Adipocyte (in vitro differentiated cells): ENCODE data around the gene CLP1.

Source experiments
- DNase-seq: peaks from one replicate; pipeline ENCODE4 v3.0.0-alpha.2; 2015; ENCODE audit warnings: low read depth
- H3K27me3 ChIP-seq: replicated peaks from 2 replicates; pipeline ENCODE4 v1.7.0; 2013; ENCODE audit warnings: mild to moderate bottlenecking, low read length, moderate library complexity; ENCODE audit not compliant: control insufficient read depth, insufficient read depth
- H3K36me3 ChIP-seq: 2 replicates; pipeline ENCODE4 v1.7.0; 2013; ENCODE audit warnings: low read length, mild to moderate bottlenecking, moderate library complexity; ENCODE audit not compliant: control insufficient read depth, insufficient read depth, severe bottlenecking
- H3K4me1 ChIP-seq: 2 replicates; pipeline ENCODE4 v1.7.0; 2013; ENCODE audit warnings: mild to moderate bottlenecking, low read length, moderate library complexity; ENCODE audit not compliant: control insufficient read depth, insufficient read depth
- H3K4me3 ChIP-seq: 2 replicates; pipeline ENCODE4 v1.7.0; 2013; ENCODE audit warnings: mild to moderate bottlenecking, low read length, moderate library complexity
- H3K9ac ChIP-seq: 2 replicates; pipeline ENCODE4 v1.7.0; 2013; ENCODE audit warnings: mild to moderate bottlenecking, low read length, moderate library complexity
- H3K9me3 ChIP-seq: 2 replicates; pipeline ENCODE4 v1.7.0; 2013; ENCODE audit warnings: mild to moderate bottlenecking, low read length, moderate library complexity; ENCODE audit not compliant: control insufficient read depth

Gene CLP1

DNA sequence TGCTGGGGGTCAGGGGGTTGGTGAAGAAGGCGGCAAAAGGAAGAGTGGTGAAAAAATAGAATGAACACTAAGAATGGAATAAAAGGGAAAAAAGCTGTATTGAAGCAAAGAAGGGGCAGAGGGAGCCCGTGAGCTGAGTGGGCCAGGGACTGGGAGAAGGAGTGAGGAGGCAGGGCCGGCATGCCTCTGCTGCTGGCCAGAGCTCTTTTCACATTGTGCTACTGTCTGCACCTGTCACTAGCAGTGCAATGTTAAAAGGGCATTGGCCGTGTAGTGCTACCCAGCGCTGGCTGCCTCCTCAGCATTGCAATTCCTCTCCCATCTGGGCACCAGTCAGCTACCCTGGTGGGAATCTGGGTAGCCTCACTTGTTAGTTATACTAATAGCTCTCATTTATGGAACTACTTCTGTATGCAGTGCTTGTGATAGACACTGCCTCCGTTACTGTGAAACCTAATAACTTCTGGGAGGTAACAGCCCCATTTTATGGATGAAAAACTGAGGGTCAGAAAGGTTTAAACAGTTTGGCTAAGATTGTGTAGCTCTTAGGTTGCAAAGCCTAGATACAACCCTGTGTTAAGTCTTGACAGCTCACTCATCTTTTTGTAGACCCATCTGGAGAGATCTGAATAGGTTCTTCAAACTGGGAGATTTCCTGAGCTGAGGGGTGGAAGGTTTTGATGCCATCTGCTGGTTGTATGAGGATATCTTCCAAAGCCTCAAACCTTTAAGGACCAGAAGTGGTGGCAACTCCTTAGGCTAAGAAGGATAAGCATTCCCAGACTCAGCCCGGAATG is 16.4 kb upstream of the CLP1 start:
- Histone ChIP-seq H3K36me3 (no peaks in the 10 kb centered on the region), H3K27me3 (no peaks in the 10 kb centered on the region), H3K4me1 (peaks cover 54% of the 10 kb centered on the region), H3K9ac (peak overlapping the region; percentile 92), H3K4me3 (no peak overlapping the region), H3K9me3 (no peaks in the 10 kb centered on the region)
- DNase-seq, result peak; percentile 80

DNA sequence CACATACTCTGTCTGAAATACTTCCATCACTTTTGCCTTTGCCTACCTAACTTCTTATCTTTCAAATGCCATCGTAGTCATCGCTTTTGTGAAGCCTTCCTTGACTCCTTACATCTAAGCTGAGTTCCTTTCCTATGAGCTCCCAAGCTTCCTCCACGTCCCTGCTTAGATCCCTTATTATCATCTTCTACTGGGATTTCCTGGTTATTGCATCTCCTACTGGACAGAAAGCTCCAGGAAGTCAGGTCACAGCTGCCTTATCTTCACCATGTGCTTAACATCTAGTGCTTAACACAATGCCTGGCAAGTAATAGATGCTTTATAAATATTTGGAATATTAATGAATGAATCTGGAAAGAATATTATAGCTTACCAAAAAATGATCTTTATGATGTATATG is 13.8 kb upstream of the CLP1 start:
- no peak overlapping the region for H3K4me3 ChIP-seq
- H3K9ac ChIP-seq, result peak overlapping the region; percentile 5
- no peaks in the 10 kb centered on the region for H3K27me3 ChIP-seq
- H3K9me3 ChIP-seq, result no peaks in the 10 kb centered on the region
- H3K4me1 ChIP-seq, result peaks cover 69% of the 10 kb centered on the region
- no peak for DNase-seq
- H3K36me3 ChIP-seq, result no peaks in the 10 kb centered on the region

DNA sequence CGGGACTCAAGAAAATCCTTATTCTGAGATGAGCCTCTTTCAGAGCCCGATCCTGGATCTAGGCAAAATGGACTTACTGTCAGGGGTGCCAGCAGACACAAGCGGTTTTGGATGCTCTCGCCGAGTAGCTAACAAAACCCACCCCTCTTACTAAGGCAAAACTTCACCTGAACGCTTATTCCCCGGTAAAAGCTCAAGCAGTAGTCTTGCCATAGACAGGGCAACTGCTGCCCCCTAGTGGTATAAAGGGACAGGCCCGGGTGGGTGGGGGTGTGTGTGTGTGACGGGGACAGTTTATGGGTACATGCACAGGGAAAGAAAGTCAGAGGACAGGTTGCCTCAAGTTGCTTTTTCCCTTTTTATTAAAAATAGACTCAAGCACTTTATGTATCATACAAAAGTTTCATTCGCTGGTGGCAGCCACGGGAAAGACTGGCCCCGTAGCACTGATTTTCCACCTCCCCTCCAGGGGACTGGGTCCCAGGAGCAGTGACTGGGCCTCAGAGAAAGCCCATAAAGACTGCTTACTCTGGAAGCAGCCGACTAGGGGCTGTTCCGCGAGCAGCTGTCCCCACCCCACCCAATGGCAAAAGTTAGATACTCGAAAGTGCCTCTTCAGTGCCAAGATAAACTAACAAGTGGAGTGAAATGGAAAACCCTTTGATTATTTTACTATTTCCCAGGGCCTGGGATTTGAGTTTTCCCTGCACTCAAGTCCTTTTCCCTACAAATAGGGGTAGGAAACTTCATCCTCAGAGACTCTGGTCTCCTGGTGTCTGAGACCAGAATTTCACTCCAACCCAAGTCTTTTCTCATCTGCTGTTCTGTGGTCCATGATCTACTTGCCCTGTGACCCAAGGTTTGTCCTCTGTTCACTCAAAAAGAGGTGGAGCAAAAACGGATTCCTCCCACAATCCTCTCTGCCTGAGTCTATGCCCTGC is 12.5 kb upstream of the CLP1 start:
- Histone ChIP-seq H3K4me3 (no peak overlapping the region), H3K27me3 (no peaks in the 10 kb centered on the region), H3K36me3 (no peaks in the 10 kb centered on the region), H3K9ac (peak overlapping the region; percentile 45), H3K4me1 (peaks cover 66% of the 10 kb centered on the region), H3K9me3 (no peaks in the 10 kb centered on the region)
- peak; percentile 92 for DNase-seq

DNA sequence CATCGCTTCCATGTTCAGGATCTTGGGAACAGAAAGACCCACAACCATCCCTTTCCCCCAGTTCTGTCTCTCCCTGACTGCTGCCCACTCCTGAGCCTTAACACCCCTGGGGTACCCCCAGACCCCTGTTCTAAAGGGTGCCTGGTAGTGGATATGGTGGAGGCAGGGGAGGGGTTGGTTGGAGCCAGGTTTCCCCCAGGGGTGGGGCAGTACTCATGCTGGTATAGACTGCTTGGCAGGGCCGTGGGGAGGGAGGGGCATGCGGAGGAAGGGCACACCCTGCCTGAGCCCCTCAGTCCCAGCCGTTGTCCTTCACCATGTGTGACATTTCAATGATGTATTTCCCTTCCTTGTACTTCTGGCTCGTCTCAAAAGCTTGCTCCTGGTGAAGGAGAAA is 11.9 kb upstream of the CLP1 start:
- peaks cover 59% of the 10 kb centered on the region for H3K4me1 ChIP-seq
- no peak overlapping the region for H3K4me3 ChIP-seq
- H3K9me3 ChIP-seq, result no peaks in the 10 kb centered on the region
- H3K27me3 ChIP-seq, result no peaks in the 10 kb centered on the region
- H3K9ac ChIP-seq, result no peak overlapping the region
- DNase-seq, result no peak
- no peaks in the 10 kb centered on the region for H3K36me3 ChIP-seq

DNA sequence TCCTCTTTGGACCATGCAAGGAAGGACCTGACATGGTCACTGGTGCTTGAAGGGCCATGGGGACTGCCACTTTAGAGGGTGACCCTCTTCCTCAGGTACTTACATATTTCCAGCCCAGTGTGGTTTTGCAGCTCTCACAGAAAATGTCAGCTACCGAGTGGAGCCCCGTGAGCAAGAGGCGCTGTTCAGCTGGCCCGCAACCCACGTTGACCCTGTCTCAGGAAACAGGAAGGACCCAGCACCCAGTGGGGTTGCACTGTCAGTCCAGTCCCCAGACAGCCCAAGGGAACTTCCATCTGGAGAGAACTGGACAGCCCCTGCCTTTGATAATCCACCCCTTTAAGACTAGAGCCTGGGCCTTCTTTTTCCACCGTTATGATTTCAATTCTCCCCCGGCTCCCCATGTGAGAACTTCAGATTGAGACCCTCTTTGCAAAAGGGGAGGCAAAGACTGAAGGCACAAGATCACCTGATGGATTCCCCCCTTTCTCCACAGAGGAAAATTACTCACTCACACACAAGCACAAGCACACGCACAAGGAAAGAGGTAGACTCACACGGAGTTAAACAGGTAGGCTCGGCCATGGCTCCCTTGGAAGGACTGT is 11.3 kb upstream of the CLP1 start:
- Histone ChIP-seq H3K9ac (no peak overlapping the region), H3K27me3 (no peaks in the 10 kb centered on the region), H3K4me1 (peaks cover 53% of the 10 kb centered on the region), H3K36me3 (no peaks in the 10 kb centered on the region), H3K4me3 (no peak overlapping the region), H3K9me3 (no peaks in the 10 kb centered on the region)
- no peak for DNase-seq

DNA sequence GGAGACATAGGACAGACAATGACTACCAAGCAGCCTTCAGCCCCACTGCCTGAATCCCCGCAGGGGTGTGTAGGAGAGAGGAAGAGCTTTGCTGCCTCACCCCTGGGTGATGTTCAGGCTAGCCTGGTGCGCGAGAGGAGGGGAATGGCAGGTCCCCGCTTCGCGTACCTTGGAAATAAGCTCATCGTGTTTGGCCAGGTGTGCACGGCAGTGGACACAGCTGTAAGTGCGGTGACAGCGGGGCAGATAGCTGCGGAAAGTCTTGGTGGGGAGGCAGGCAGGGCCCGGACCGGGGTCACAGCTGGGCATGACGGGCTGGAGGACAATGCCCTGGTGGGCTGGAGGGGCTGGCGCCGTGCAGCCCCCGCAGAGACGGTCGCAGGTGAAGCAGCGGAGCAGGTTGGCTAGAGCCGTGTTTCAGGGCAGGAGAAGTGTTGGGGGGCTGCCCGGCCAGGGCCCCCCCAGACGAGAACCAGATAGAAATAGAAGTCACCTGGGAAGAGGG is 10.7 kb upstream of the CLP1 start:
- no peaks in the 10 kb centered on the region for H3K36me3 ChIP-seq
- no peak overlapping the region for H3K9ac ChIP-seq
- no peaks in the 10 kb centered on the region for H3K27me3 ChIP-seq
- no peak for DNase-seq
- peaks cover 50% of the 10 kb centered on the region for H3K4me1 ChIP-seq
- H3K9me3 ChIP-seq, result no peaks in the 10 kb centered on the region
- no peak overlapping the region for H3K4me3 ChIP-seq

DNA sequence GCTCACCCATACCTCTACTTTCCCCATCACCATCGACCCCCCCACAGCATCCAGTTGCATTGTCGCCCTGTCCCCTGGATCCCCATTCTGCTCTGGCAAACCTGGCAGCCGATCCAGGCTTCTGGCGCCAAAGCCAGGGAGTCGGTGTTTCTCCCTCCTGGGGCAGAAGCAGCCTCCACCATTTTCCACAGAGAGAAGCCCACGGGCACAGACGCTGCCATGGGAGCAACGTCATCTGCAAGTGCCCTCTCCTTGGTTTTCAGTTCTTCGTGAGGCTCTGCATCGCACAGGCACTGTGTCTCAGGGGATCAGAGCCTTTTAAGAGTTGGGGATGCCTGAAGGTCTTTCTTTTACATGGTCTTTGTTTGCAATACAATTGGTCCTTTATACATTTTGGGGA is 10.2 kb upstream of the CLP1 start:
- Histone ChIP-seq H3K4me3 (no peak overlapping the region), H3K4me1 (peaks cover 45% of the 10 kb centered on the region)
- DNase-seq, result peak; percentile 29

DNA sequence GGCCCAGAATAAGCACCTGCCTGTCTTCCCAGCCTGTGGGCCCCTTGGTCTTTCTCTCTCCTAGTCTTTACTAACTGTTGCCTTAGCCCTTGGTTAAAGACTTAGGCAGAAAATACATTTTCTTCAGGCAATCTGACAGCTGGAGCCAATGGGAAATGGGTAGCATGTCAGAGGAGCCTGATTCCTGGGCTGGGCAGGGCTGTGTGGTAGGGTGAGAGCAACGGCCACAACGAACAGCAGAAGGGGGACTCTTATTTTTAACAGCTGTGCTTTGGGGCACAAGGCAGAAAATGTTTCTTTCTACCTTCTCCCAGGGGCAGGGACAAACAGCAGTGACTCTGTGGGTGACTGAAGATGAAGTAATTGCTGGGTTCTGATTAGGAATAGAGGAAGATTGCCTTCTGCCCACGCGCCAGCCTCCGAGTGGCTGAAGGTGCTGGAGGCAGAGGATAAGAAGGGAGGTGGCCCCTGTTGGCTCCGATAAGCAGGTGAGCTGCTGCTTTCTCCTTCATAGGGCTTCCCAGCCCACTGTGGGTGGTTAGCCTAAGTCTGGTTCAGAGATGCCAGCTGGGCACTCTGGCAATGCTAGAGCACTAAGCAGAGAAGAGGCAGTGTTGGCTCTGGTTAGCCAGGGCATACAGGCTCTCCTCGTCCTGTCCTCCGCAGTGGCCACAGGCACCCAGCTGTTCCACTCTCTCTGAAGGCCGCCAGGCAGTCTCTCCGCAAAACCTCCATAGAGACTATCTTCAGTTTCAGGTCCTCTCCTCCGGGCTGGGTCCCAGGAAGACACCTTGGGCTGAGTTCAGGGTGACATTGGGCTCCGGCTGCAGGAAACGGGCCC is 9.4 kb upstream of the CLP1 start:
- H3K9me3 ChIP-seq, result no peaks in the 10 kb centered on the region
- peak overlapping the region; percentile 74 for H3K4me3 ChIP-seq
- peaks cover 44% of the 10 kb centered on the region for H3K4me1 ChIP-seq
- H3K9ac ChIP-seq, result peak overlapping the region; percentile 67
- H3K27me3 ChIP-seq, result no peaks in the 10 kb centered on the region
- no peaks in the 10 kb centered on the region for H3K36me3 ChIP-seq
- DNase-seq, result peak; percentile 36

More for the DNA sequence above, 10.2 kb upstream of the CLP1 start:
- Histone ChIP-seq H3K9me3 (no peaks in the 10 kb centered on the region), H3K27me3 (no peaks in the 10 kb centered on the region), H3K36me3 (no peaks in the 10 kb centered on the region), H3K9ac (no peak overlapping the region)

DNA sequence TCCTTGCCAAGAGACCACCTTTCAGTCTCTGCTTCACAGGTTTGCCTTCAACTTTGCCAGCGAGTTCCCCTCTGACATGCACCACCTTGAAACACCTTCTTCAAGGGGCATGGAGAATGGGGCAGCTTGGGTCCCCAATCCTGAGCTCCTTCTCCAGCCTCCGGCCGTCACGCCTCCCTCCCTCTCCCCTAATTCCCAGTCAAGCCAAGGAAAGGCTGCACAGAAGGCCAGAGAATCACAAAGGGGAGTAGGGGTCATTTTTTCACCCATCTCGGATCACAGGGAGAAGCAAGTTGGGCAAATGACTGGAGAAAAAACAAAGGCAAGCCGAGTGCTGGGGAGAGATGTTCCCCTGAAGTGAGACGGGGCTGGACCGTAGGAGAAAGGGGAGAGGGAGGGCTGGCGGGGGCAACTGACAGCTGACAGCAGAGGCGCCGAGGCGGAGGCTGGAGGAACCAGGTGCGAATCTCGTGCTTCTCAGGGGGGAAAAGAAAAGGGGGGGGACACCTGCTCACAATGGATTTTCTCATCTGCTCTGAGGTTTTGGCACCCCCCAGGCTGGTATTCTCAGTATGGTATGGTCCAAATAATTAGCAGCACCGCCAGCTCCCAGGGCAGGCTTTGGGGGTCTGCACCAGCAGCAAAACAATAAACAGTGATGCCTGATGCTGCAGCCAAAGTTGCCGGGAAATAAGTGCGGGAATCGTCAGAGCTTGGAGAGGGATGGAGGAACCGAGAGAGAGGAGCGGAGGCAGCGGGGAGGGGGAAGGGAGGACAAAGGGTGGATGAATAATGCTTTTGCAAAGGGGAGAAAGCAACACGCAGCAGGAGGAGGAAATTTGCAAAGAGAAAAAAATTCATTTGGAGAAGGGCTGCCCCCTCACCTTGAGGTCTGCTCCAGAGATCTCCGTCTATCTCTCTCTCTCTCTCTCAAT is 8.5 kb upstream of the CLP1 start:
- H3K36me3 ChIP-seq, result no peaks in the 10 kb centered on the region

More for the DNA sequence above, 8.5 kb upstream of the CLP1 start:
- Histone ChIP-seq H3K4me1 (peaks cover 39% of the 10 kb centered on the region), H3K9me3 (no peaks in the 10 kb centered on the region), H3K9ac (peak overlapping the region; percentile 67), H3K4me3 (peak overlapping the region; percentile 74), H3K27me3 (no peaks in the 10 kb centered on the region)
- peak; percentile 43 for DNase-seq
